H1 (cell line): ENCODE data around the gene MTAP. TPM values are rescaled to one million over a fixed set of nuclear protein-coding genes. Genes with fewer than 3 reads are reported as not detected.

Source experiments
- MAX ChIP-seq: IDR thresholded peaks from 2 replicates; pipeline ENCODE4 v1.6.1; 2012; ENCODE audit warnings: inconsistent platforms
- NANOG ChIP-seq: IDR thresholded peaks from 2 replicates; pipeline ENCODE4 v1.6.1; 2011; ENCODE audit warnings: low read length, low read depth, mild to moderate bottlenecking, inconsistent platforms; ENCODE audit not compliant: insufficient read depth, poor library complexity, severe bottlenecking
- POLR2AphosphoS5 ChIP-seq: IDR thresholded peaks from 2 replicates; pipeline ENCODE4 v1.6.1; 2011; ENCODE audit warnings: low read depth, low read length
- YY1 ChIP-seq: IDR thresholded peaks from 2 replicates; pipeline ENCODE4 v1.6.1; 2011; ENCODE audit warnings: low read depth, mild to moderate bottlenecking, low read length
- polyA plus RNA-seq, 7 experiments: library from polyadenylated mRNA; depleted of rRNA in 3 of 7; stranded (reverse) in 5 of 7; unstranded in 2 of 7; fragments of >200 nt in 5 of 7; fragments of 200-250 nt in 2 of 7; gene quantifications; 1 replicate in 5 of 7; 2 replicates in 1 of 7; 4 replicates in 1 of 7; pipeline versions ENCODE4 v1.2.1 to v1.2.3, GENCODE V29; 2011 to 2013; ENCODE audit warnings: missing spikeins in 2 of 7, mixed read lengths in 2 of 7
- total RNA-seq: library from RNA; stranded (reverse); fragmentation: NEBNext Ultra II Directional; extraction: Animal tissue kit (Norgen Biotek cat#: 25700); gene quantifications from 2 replicates; pipeline ENCODE4 v1.2.1, GENCODE V29; 2021
- TF ChIP-seq, protein P1 (sequence below): IDR thresholded peaks from 2 replicates; pipeline ENCODE4 v1.6.1; 2011; ENCODE audit warnings: low read length, improper control_type of control experiment

The MTAP gene
- total and polyA plus RNA-seq, 2 of the 8 experiments (the other 6 are each of a cell fraction or from before 2014, with no cell fraction given), result 16.4 to 100 TPM

DNA sequence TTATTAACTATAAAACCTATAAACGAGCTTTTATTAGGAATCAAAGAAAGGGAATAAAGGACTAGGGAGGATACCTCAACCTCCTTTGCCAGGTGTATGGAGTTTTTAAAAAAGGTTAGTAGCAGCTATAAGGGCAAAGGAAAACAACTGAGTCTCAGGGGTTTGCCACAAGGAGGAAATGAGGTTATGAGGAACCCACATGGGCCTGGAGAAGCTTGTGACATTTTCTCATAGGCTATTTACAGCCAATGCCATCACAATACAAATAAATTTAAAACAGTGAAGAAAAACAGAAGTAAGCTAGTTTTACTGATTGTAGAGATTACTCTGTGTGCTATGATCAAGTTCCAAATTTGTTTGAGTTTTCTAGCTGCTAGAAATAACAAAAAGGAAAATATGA is 99.1 kb downstream of the MTAP start (continued):
- TF ChIP-seq MAX (no peak), YY1 (no peak), POLR2AphosphoS5 (no peak), NANOG (no peak)
- TF ChIP-seq, protein P1, sequence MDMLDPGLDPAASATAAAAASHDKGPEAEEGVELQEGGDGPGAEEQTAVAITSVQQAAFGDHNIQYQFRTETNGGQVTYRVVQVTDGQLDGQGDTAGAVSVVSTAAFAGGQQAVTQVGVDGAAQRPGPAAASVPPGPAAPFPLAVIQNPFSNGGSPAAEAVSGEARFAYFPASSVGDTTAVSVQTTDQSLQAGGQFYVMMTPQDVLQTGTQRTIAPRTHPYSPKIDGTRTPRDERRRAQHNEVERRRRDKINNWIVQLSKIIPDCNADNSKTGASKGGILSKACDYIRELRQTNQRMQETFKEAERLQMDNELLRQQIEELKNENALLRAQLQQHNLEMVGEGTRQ, result no peak
